Central memory CD8-positive, alpha-beta T cell (primary cell): Measurements from ENCODE around the gene NPY.

ENCODE experiments used
- ATAC-seq: fragments of 150-1000 bp; cut with Tn5 transposase; replicated peaks from 2 replicates; pipeline ENCODE4 v1.10.0; 2022; ENCODE audit warnings: mild to moderate bottlenecking, moderate FRiP score, moderate number of reproducible peaks; ENCODE audit not compliant: poor library complexity, severe bottlenecking; ENCODE audit errors: extremely low read depth
- DNase-seq, 2 donors: peaks; one replicate each; pipeline ENCODE4 v3.0.0; 2021; ENCODE audit warnings: low spot score in 2 of 2
- H3K27ac Mint-ChIP-seq: one replicate; pipeline ENCODE4 v1.8.0; 2022; ENCODE audit warnings: low read depth, mild to moderate bottlenecking, moderate library complexity, mixed read lengths
- H3K27me3 Mint-ChIP-seq: one replicate; pipeline ENCODE4 v1.8.0; 2022; ENCODE audit warnings: mixed read lengths
- H3K36me3 Mint-ChIP-seq: one replicate; pipeline ENCODE4 v1.8.0; 2022; ENCODE audit warnings: mild to moderate bottlenecking, moderate library complexity, mixed read lengths; ENCODE audit not compliant: insufficient read depth
- H3K4me1 Mint-ChIP-seq: one replicate; pipeline ENCODE4 v1.8.0; 2022; ENCODE audit warnings: mixed read lengths
- H3K4me3 Mint-ChIP-seq: one replicate; pipeline ENCODE4 v1.8.0; 2022; ENCODE audit warnings: mild to moderate bottlenecking, moderate library complexity, mixed read lengths
- H3K9me3 Mint-ChIP-seq: one replicate; pipeline ENCODE4 v1.8.0; 2022; ENCODE audit warnings: mixed read lengths

NPY gene

GRCh38 chr7:24290004-24290641 is 6.1 kb downstream of the NPY start:
- Mint-ChIP-seq H3K27ac (no peak overlapping the region), H3K4me1 (peaks cover 7% of the 10 kb centered on the region)

GRCh38 chr7:24291271-24291670 is 7.3 kb downstream of the NPY start:
- Mint-ChIP-seq H3K4me1 (peaks cover 7% of the 10 kb centered on the region), H3K27ac (no peak overlapping the region), H3K36me3 (no peaks in the 10 kb centered on the region), H3K27me3 (peaks cover 45% of the 10 kb centered on the region), H3K9me3 (no peaks in the 10 kb centered on the region), H3K4me3 (no peak overlapping the region)
- DNase-seq (no peak), ATAC-seq (no peak)

More at GRCh38 chr7:24290004-24290641, 6.1 kb downstream of the NPY start:
- peaks cover 56% of the 10 kb centered on the region for H3K27me3 Mint-ChIP-seq
- DNase-seq (no peak), ATAC-seq (peak; percentile 68)
- H3K9me3 Mint-ChIP-seq: no peaks in the 10 kb centered on the region
- no peaks in the 10 kb centered on the region for H3K36me3 Mint-ChIP-seq
- H3K4me3 Mint-ChIP-seq: no peak overlapping the region

DNA sequence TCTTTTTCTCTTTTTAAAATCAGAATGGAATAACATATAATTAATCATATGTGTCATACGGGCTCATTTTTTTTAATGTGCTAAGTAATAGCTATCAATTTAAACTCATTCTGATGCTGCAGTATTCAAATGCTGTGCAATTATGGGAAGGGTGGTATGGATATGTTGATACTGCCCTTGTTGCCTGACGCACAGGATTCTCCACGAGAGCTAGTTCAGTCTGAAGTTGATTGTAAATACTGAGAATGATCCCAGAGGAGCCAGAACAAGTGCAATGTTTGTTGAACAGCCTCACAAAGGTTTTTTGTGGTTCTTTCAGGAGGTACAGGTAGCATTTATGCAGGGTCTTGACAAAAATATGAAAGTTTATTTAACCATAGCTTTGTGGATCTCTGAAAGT is 13.4 kb downstream of the NPY start:
- DNase-seq (no peak), ATAC-seq (no peak)
- Mint-ChIP-seq H3K27me3 (peaks cover 35% of the 10 kb centered on the region), H3K4me3 (no peak overlapping the region), H3K4me1 (no peaks in the 10 kb centered on the region), H3K36me3 (peaks cover 2% of the 10 kb centered on the region), H3K9me3 (peaks cover 9% of the 10 kb centered on the region), H3K27ac (no peak overlapping the region)

GRCh38 chr7:24298696-24299095 is 14.7 kb downstream of the NPY start:
- Mint-ChIP-seq H3K36me3 (peaks cover 2% of the 10 kb centered on the region), H3K27me3 (peaks cover 48% of the 10 kb centered on the region), H3K27ac (no peak overlapping the region), H3K4me3 (no peak overlapping the region), H3K9me3 (peaks cover 9% of the 10 kb centered on the region), H3K4me1 (no peaks in the 10 kb centered on the region)
- DNase-seq: no peak
- no peak for ATAC-seq

DNA sequence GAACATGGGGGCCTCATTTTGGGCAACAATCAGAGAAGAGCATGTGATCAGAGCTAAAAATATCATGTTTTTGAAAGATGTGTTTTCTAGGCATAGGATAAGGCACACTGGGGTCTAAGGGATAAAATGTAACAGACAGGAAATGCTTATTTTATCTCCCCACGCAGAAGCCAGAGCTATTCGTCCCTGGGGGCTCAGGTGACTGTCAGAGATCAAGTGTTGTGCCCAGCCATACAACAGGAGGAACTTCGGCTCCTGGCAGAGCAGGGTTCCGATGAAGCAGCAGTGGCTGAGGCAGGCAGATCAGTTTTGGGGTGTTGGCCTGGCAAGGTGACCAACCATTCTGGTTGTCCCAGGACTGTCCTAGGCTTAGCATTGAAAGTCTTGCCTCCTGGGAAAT is 15.2 kb downstream of the NPY start:
- H3K27me3 Mint-ChIP-seq: peaks cover 53% of the 10 kb centered on the region
- ATAC-seq: peak; percentile 14

DNA sequence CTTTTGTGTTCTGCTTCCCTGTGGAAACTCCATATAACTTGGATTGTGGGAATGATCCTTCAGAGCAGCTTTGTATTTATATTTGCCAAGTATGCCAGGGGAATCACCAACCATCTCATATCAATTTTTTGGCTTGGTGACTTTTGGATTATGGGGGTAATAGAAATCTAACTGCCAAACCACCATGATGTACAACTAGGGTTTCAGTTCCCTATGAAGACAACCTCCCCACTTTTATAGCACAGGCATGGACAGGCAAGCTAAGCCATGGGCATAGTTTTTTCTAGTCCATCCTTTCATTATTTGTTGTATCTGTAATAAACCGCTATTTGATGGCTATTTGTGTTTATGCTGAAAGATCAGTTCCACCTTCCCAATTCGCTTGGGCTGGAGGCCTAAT is 17.7 kb downstream of the NPY start:
- no peaks in the 10 kb centered on the region for H3K4me1 Mint-ChIP-seq
- peaks cover 78% of the 10 kb centered on the region for H3K27me3 Mint-ChIP-seq
- no peak overlapping the region for H3K27ac Mint-ChIP-seq
- peaks cover 4% of the 10 kb centered on the region for H3K36me3 Mint-ChIP-seq
- no peak for ATAC-seq
- peaks cover 9% of the 10 kb centered on the region for H3K9me3 Mint-ChIP-seq
- H3K4me3 Mint-ChIP-seq: no peak overlapping the region
- DNase-seq: no peak

More for the DNA sequence above, 15.2 kb downstream of the NPY start:
- Mint-ChIP-seq H3K9me3 (peaks cover 9% of the 10 kb centered on the region), H3K27ac (no peak overlapping the region), H3K4me3 (no peak overlapping the region), H3K4me1 (no peaks in the 10 kb centered on the region), H3K36me3 (peaks cover 2% of the 10 kb centered on the region)
- DNase-seq: no peak

DNA sequence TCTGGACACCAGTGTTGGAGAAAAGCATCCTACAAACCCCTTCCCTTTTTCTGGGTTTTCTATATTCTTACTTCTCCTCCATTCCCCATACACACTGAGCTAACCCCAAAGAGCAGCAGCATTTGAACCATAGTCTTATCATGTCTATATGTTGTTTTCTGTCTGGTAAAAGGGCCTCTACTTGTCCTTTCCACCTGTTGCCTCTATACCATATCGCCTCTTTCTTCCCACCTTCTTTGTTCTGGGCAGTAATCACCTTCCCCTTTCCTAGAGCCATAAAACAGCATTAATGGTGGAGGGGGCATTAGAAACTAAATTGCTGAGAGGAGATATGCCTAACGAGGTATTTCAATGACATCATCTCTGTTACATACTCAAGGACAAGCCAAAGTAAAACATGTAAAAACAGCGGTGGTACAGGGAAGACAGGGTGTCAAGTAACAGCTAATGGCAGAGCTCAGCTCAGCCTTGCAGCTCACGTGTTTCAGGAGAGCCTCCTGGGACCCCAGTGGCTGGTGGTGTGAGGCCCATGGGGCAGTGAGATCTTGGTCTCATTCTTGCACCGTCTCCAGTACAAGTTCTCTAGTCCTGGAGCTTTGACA is 20.6 kb downstream of the NPY start:
- Mint-ChIP-seq H3K27ac (no peak overlapping the region), H3K4me1 (no peaks in the 10 kb centered on the region), H3K9me3 (peaks cover 9% of the 10 kb centered on the region), H3K27me3 (peaks cover 86% of the 10 kb centered on the region), H3K36me3 (peaks cover 2% of the 10 kb centered on the region), H3K4me3 (no peak overlapping the region)
- no peak for DNase-seq
- no peak for ATAC-seq

GRCh38 chr7:24307326-24307725 is 23.3 kb downstream of the NPY start:
- Mint-ChIP-seq H3K27me3 (peaks cover 77% of the 10 kb centered on the region), H3K4me1 (no peaks in the 10 kb centered on the region), H3K36me3 (peaks cover 2% of the 10 kb centered on the region), H3K4me3 (no peak overlapping the region), H3K27ac (no peak overlapping the region), H3K9me3 (no peaks in the 10 kb centered on the region)
- DNase-seq: no peak
- no peak for ATAC-seq

DNA sequence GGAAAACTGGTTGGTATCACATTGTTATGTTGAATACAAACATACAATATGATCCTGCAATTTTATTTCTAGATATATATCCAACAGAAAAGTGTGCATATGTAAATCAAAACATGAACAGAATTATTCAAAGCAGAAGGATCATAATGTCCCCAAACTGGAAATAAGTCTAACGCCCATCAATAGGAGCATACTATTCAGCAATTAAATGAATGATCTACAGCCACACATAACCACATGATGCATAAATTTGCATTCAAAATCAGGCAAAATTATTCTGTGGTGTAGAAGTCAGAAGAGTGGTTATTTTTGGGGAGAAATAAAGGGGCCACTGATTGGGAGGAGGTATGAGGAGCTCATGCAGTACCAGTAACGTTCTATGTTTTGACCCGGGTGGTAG is 28.6 kb downstream of the NPY start:
- no peaks in the 10 kb centered on the region for H3K4me1 Mint-ChIP-seq
- no peaks in the 10 kb centered on the region for H3K36me3 Mint-ChIP-seq
- peaks cover 25% of the 10 kb centered on the region for H3K27me3 Mint-ChIP-seq
- H3K27ac Mint-ChIP-seq: no peak overlapping the region
- no peaks in the 10 kb centered on the region for H3K9me3 Mint-ChIP-seq
- no peak overlapping the region for H3K4me3 Mint-ChIP-seq
- ATAC-seq: no peak
- DNase-seq: no peak

- H3K4me3 Mint-ChIP-seq: no peak overlapping the region
- peaks cover 18% of the 10 kb centered on the region for H3K27me3 Mint-ChIP-seq
- no peak overlapping the region for H3K27ac Mint-ChIP-seq
- no peaks in the 10 kb centered on the region for H3K36me3 Mint-ChIP-seq
- H3K9me3 Mint-ChIP-seq: no peaks in the 10 kb centered on the region
- no peaks in the 10 kb centered on the region for H3K4me1 Mint-ChIP-seq
- DNase-seq (no peak), ATAC-seq (no peak)
Measured at GRCh38 chr7:24313777-24314176, 29.8 kb downstream of the NPY start.

DNA sequence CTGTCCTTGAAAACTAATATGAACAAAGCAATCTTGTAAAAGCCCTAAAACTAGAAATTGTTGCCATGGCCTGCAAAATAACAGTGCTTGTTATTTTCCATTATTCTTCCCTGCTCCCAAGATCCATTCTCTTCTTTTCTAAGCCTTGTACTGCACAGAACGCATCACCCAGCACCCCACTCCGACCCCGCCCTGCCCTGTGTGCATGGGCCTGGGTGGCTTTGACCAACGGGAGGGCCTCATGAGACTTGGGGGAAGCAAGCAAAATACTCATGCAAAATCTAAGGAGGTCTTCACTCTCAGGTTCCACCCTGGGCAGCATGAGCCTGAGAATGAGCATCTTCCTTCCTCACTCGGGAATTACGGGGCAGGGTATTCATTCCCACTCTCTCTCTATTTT is 32.4 kb downstream of the NPY start:
- Mint-ChIP-seq H3K27ac (no peak overlapping the region), H3K27me3 (peaks cover 17% of the 10 kb centered on the region), H3K4me3 (no peak overlapping the region), H3K36me3 (no peaks in the 10 kb centered on the region), H3K4me1 (no peaks in the 10 kb centered on the region), H3K9me3 (no peaks in the 10 kb centered on the region)
- ATAC-seq: no peak
- no peak for DNase-seq

GRCh38 chr7:24318326-24318725 is 34.3 kb downstream of the NPY start:
- no peaks in the 10 kb centered on the region for H3K9me3 Mint-ChIP-seq
- H3K27ac Mint-ChIP-seq: no peak overlapping the region
- no peak for ATAC-seq
- H3K36me3 Mint-ChIP-seq: no peaks in the 10 kb centered on the region
- no peak for DNase-seq
- H3K4me3 Mint-ChIP-seq: no peak overlapping the region
- no peaks in the 10 kb centered on the region for H3K4me1 Mint-ChIP-seq
- peaks cover 34% of the 10 kb centered on the region for H3K27me3 Mint-ChIP-seq

DNA sequence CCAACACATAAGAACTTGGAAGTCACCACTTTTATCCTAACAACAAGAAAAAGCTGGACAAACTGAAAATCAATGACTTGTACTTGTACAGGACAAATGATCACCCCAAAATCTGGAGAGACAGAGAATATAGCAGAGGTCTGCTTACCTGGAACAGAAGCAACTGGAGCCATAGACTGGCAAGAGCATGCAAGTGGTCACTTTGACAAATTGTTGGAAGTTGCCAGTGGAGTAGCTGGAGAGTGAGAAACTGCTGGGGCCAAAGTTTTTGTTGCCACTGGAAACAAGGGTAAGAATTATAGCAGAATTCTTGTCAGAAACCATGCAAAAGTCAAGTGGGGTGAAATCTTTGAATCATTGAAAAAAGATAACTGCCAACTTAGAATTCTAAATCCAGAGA is 35.2 kb downstream of the NPY start:
- H3K4me1 Mint-ChIP-seq: no peaks in the 10 kb centered on the region
- H3K27ac Mint-ChIP-seq: no peak overlapping the region
- DNase-seq (no peak), ATAC-seq (no peak)
- H3K27me3 Mint-ChIP-seq: peaks cover 43% of the 10 kb centered on the region
- H3K9me3 Mint-ChIP-seq: no peaks in the 10 kb centered on the region
- H3K36me3 Mint-ChIP-seq: no peaks in the 10 kb centered on the region
- H3K4me3 Mint-ChIP-seq: no peak overlapping the region
